ENCODE measurements around the gene FUT7. TPM values are rescaled to one million over a fixed set of nuclear protein-coding genes. Genes with fewer than 3 reads are reported as not detected.
"Not testable (repeated sequence)": the region's sequence is repeated elsewhere in the genome, so short reads cannot be mapped to it uniquely, and the experiment has no call there.

The FUT7 gene
- total RNA-seq, 1 experiment from 2014 or later: not detected

GRCh38 chr9:137006116-137007003 is 25.5 kb downstream of the FUT7 start:
- DNase-seq (ENCODE audit: low read depth): no peak

GRCh38 chr9:137004285-137004684 is 27.6 kb downstream of the FUT7 start:
- DNase-seq (ENCODE audit: low read depth): not testable (repeated sequence)

- DNase-seq (ENCODE audit: low read depth): no peak
Observed at GRCh38 chr9:137002646-137003041, 29.2 kb downstream of the FUT7 start.

GRCh38 chr9:137001857-137002645 is 29.8 kb downstream of the FUT7 start:
- DNase-seq (ENCODE audit: low read depth): no peak

GRCh38 chr9:137000177-137000930 is 31.5 kb downstream of the FUT7 start:
- peak; percentile 36 for DNase-seq (ENCODE audit: low read depth)

- DNase-seq (ENCODE audit: low read depth): peak; percentile 60
Observed at GRCh38 chr9:136997830-136998234, 34.1 kb downstream of the FUT7 start.

- DNase-seq (ENCODE audit: low read depth): no peak
Observed at GRCh38 chr9:136997371-136997770, 34.5 kb downstream of the FUT7 start.

- DNase-seq (ENCODE audit: low read depth): peak; percentile 23
Observed at GRCh38 chr9:136996361-136997292, 35.3 kb downstream of the FUT7 start, which contains the start of gene CLIC3. Gene CLIC3, minus strand, starts transcription at chr9:136996568. Its CDS starts 25 bp downstream, at chr9:136996543.

- peak; percentile 29 for DNase-seq (ENCODE audit: low read depth)
Observed at GRCh38 chr9:136995772-136996311, 36.0 kb downstream of the FUT7 start.

- no peak for DNase-seq (ENCODE audit: low read depth)
Observed at GRCh38 chr9:136995362-136995761, 36.5 kb downstream of the FUT7 start.

- DNase-seq (ENCODE audit: low read depth): no peak
Observed at GRCh38 chr9:136994888-136995230, 37.0 kb downstream of the FUT7 start.

GRCh38 chr9:136994180-136994887 is 37.6 kb downstream of the FUT7 start:
- no peak for DNase-seq (ENCODE audit: low read depth)

- no peak for DNase-seq (ENCODE audit: low read depth)
Observed at GRCh38 chr9:136992819-136993369, 39.0 kb downstream of the FUT7 start.

- peak; percentile 54 for DNase-seq (ENCODE audit: low read depth)
Observed at GRCh38 chr9:136991993-136992818, 39.7 kb downstream of the FUT7 start, which contains the start of gene PAXX. Gene PAXX, plus strand, starts transcription at chr9:136992422. Its CDS starts 22 bp downstream, at chr9:136992444.

GRCh38 chr9:136990242-136990911 is 41.5 kb downstream of the FUT7 start:
- DNase-seq (ENCODE audit: low read depth): no peak

GRCh38 chr9:136988872-136989271 is 43.0 kb downstream of the FUT7 start:
- DNase-seq (ENCODE audit: low read depth): no peak

- no peak for DNase-seq (ENCODE audit: low read depth)
Observed at GRCh38 chr9:136985853-136986252, 46.0 kb downstream of the FUT7 start.

Data from HT1080 (cell line).